Neutrophil (primary cell): ENCODE measurements around the gene UBXN4.

Experiments used
- H3K27ac ChIP-seq: fragments of 200-600 bp; sonication (generic); 2 replicates; pipeline ENCODE4 v1.5.1; 2016; ENCODE audit warnings: mild to moderate bottlenecking, moderate library complexity
- H3K27me3 ChIP-seq: fragments of 200-600 bp; sonication (generic); 2 replicates; pipeline ENCODE4 v1.6.0; 2016; ENCODE audit warnings: mild to moderate bottlenecking
- H3K36me3 ChIP-seq: fragments of 200-600 bp; sonication (generic); 2 replicates; pipeline ENCODE4 v1.5.1; 2017
- H3K4me1 ChIP-seq, 2 experiments: fragments of 200-600 bp in 1 of 2; sonication (generic) in 1 of 2; 1 replicate in 1 of 2; 2 replicates in 1 of 2; pipeline versions ENCODE4 v1.5.1 to v1.6.1; 2013 to 2016; ENCODE audit warnings: low read depth in 1 of 2, low read length in 1 of 2, mild to moderate bottlenecking in 1 of 2, moderate library complexity in 1 of 2; ENCODE audit not compliant: control insufficient read depth in 1 of 2, insufficient read depth in 1 of 2
- H3K4me3 ChIP-seq, 2 experiments: fragments of 200-600 bp in 1 of 2; sonication (generic) in 1 of 2; 1 replicate in 1 of 2; 2 replicates in 1 of 2; pipeline ENCODE4 v1.5.1; 2013 to 2016; ENCODE audit warnings: low read depth in 1 of 2, low read length in 1 of 2, mild to moderate bottlenecking in 1 of 2, moderate library complexity in 1 of 2
- H3K9me3 ChIP-seq: fragments of 200-600 bp; sonication (generic); 2 replicates; pipeline ENCODE4 v1.5.1; 2016
- TF ChIP-seq, protein P1 (sequence below): fragments of 200-600 bp; sonication (generic); IDR thresholded peaks from 2 replicates; pipeline ENCODE4 v1.5.1; 2016; ENCODE audit warnings: antibody characterized with exemption

UBXN4 gene

DNA sequence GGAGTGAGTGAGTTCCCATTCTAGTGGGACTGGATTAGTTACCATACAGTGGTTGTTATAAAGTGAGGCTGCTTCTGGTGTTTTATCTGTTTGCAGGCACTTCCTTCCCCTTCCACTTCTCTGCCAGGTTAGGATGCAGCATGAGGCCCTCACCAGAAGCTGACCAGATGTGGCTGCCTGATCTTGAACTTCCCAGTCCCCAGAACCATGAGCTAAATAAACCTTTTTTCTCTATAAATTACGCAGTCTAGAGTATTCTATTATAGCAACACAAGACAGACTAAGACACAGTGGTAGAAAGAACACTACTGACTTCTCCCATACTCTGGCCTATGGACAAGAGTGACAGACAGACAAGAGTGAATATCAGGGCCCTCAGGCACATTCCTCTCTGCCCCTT is 81.2 kb downstream of the UBXN4 start:
- TF ChIP-seq, protein P1, sequence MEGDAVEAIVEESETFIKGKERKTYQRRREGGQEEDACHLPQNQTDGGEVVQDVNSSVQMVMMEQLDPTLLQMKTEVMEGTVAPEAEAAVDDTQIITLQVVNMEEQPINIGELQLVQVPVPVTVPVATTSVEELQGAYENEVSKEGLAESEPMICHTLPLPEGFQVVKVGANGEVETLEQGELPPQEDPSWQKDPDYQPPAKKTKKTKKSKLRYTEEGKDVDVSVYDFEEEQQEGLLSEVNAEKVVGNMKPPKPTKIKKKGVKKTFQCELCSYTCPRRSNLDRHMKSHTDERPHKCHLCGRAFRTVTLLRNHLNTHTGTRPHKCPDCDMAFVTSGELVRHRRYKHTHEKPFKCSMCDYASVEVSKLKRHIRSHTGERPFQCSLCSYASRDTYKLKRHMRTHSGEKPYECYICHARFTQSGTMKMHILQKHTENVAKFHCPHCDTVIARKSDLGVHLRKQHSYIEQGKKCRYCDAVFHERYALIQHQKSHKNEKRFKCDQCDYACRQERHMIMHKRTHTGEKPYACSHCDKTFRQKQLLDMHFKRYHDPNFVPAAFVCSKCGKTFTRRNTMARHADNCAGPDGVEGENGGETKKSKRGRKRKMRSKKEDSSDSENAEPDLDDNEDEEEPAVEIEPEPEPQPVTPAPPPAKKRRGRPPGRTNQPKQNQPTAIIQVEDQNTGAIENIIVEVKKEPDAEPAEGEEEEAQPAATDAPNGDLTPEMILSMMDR: no peak
- no peaks in the 10 kb centered on the region for H3K4me1 ChIP-seq
- no peaks in the 10 kb centered on the region for H3K36me3 ChIP-seq
- H3K27ac ChIP-seq: no peak overlapping the region
- peaks cover 10% of the 10 kb centered on the region for H3K27me3 ChIP-seq
- no peak overlapping the region for H3K4me3 ChIP-seq
- H3K9me3 ChIP-seq: no peaks in the 10 kb centered on the region

DNA sequence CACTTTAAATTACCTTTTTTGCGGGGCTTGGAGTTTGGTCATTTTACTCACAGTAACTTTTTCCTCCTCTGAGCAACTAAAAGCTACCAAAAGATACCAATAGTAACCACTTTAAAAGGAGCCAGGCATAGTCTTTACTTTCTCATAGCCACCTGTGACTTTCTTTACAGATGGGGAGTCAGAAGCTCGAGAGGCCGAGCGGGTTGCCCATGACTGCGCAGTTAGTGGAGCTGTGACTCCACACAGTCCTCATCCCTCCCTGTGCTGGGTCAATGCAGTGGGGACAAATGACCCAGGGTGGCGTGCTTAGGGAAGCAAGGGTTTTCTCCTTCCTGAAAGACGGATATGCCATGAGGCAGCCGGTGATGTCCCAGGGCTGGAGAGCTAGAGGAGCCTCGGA is 83.5 kb downstream of the UBXN4 start:
- Histone ChIP-seq H3K9me3 (no peaks in the 10 kb centered on the region), H3K27ac (no peak overlapping the region), H3K36me3 (no peaks in the 10 kb centered on the region), H3K4me3 (no peak overlapping the region), H3K27me3 (peaks cover 4% of the 10 kb centered on the region), H3K4me1 (no peaks in the 10 kb centered on the region)
- TF ChIP-seq, protein P1: no peak

DNA sequence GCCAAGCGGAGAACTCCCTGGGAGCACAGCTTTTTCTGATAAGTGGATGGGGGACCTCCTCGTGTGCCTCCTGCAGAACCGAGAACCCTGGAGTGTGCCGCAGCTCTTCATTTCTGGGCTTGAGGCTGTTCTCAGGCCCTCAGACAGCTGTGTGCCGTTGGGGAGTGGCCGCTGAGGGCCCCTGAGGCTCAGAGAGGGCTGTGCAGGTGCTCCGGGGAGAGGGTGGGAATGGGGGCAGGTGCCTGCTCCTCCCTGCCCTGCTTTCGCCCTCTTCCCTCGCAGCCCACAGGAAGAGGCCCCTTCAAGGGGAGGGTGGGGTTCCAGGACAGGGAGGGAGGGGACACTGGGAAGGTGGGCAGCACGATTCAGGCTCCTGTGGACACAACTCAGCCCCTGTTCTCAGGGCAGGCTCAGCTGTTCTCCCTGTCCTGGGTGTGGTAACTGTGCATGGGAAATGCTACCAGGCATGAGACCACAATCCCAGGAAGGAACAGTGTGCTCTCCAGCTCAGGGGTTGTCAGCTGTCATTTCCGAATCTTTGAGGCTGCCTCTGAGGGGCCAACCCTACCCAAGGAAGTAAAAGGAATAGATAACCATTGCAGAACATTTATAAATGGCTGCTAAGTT is 84.0 kb downstream of the UBXN4 start:
- no peaks in the 10 kb centered on the region for H3K9me3 ChIP-seq
- H3K4me1 ChIP-seq: no peaks in the 10 kb centered on the region
- no peak overlapping the region for H3K4me3 ChIP-seq
- H3K27ac ChIP-seq: no peak overlapping the region
- no peaks in the 10 kb centered on the region for H3K27me3 ChIP-seq
- TF ChIP-seq, protein P1: no peak
- H3K36me3 ChIP-seq: no peaks in the 10 kb centered on the region

DNA sequence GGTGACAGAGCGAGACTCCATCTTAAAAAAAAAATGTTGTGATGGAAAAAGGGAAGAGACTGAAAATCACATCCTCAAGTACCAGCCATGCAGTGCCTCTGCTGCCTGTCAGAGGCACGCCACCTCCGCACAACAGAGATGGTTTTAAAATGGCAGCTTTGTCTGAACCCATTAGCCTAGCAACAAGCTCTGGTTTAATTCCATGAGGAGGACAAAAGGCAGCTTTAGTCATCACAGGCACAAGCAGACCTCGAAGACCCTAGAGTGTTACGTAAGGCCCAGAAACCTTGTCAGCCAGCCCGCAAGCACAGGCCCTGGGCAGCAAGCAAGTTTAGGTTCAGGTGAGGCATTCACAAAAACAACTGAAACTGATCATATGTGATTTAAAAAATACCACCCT is 84.9 kb downstream of the UBXN4 start:
- Histone ChIP-seq H3K4me3 (no peak overlapping the region), H3K4me1 (no peaks in the 10 kb centered on the region), H3K27ac (no peak overlapping the region), H3K9me3 (no peaks in the 10 kb centered on the region), H3K36me3 (no peaks in the 10 kb centered on the region), H3K27me3 (no peaks in the 10 kb centered on the region)
- TF ChIP-seq, protein P1: no peak

DNA sequence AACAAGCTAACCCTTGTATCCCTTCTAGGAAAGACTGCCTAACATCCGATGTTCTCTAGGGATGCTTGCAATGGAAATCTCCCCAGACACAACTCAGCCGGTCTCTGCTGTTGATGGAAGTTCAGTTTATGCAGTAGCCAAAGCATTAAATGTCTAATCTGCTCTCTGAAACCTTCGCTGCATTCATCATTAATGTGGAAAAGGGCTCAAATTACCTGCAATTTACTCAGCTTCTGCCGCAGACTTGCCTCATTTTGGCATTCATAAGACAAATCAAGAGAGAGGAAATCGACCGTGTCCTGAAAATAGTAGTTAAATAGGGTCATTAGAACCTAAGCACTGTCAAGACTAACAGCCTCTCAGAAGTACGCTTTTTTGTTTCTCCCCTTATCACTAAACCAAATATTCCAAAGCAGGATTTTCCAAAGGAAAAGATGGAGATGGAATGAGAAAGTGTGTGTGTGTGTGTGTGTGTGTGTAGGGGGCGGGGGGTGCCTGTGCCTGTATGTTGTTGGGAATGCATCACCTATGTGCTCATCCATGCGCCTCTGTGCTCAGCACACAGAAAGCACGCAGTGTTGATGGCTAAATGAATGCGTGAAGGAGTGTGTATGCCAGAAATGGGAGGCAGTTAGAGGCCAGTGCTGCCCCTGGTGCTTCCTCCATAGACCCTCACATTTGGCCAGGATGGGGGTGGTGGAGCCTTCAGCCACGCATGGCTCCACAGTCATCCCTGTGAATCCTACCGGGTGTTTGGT is 87.9 kb downstream of the UBXN4 start:
- TF ChIP-seq, protein P1: no peak
- no peaks in the 10 kb centered on the region for H3K4me1 ChIP-seq
- no peaks in the 10 kb centered on the region for H3K36me3 ChIP-seq
- H3K9me3 ChIP-seq: no peaks in the 10 kb centered on the region
- H3K4me3 ChIP-seq: no peak overlapping the region
- no peak overlapping the region for H3K27ac ChIP-seq
- H3K27me3 ChIP-seq: no peaks in the 10 kb centered on the region
